ENCODE data around the gene TSPAN14. TPM values are rescaled to one million over a fixed set of nuclear protein-coding genes. Genes with fewer than 3 reads are reported as not detected.
A peak's percentile ranks its signal among the peaks of the same experiment; 100 is the strongest.

Gene TSPAN14, protein sequence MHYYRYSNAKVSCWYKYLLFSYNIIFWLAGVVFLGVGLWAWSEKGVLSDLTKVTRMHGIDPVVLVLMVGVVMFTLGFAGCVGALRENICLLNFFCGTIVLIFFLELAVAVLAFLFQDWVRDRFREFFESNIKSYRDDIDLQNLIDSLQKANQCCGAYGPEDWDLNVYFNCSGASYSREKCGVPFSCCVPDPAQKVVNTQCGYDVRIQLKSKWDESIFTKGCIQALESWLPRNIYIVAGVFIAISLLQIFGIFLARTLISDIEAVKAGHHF
- 98.6 and 116 TPM in 2 replicates for total RNA-seq (2022)
- percentile 87 among the genes with signal in this experiment for Bru-seq, nascent RNA
- percentile 94 among the genes with signal in this experiment for BruChase-seq, experiment 1, labeled RNA remaining after a 6-hour chase
- percentile 94 among the genes with signal in this experiment for BruChase-seq, experiment 2, labeled RNA remaining after a 2-hour chase
- long read RNA-seq, full-length matches to known transcripts = 19 of 70 reads
- long read RNA-seq, partial matches to known transcripts = 6 of 70 reads
- long read RNA-seq, other reads (novel, unspliced or antisense) = 45 of 70 reads

DNA sequence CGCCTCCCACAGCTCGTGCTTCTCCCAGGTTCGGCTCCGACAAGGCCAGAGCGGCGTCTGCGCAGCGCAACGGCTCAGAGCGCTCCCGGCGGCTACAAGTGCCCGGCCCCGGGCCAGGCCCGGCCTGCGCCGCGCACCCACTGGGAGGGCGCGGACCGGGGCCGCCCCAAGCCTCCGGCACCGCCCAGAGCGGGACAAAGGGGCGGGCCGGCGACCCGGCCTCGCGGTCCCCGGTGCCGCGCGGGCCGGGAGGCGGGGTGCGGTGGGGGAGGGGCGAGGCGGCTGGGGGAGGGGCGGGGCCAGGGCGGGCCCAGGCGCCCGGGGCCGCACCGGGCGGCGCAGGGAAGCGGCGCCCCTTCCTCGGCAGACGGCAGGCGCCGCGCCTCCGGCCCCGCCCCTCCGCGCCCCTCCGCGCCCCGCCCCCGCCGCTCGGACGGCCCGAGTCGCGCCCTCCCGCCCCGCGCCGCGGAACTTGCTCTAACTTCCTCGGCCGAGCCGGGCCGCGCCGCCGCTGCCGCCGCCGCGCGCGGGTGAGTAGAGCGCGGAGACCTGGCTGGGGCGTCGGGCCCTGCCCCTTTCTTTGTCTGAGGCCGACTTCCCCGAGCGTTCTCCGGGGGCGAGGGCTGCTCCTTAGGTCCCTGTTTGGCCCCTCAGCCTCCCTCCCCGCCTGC is at the start of gene TSPAN14:
TSPAN14 (plus strand) TSS at position 469 of the 671 bp plus-strand sequence. CDS start 34,924 bp downstream, outside the sequence.
- Mint-ChIP-seq H3K4me3 (ENCODE audit: low read depth, unreplicated experiment) (no peak within 1 kb of the TSS), H3K36me3 (ENCODE audit: insufficient read depth, unreplicated experiment) (peaks cover 34% of the 10 kb centered on the region), H3K27ac (ENCODE audit: unreplicated experiment) (peak within 1 kb of the TSS; percentile 86), H3K9me3 (ENCODE audit: low read depth, unreplicated experiment) (no peaks in the 10 kb centered on the region), H3K27me3 (ENCODE audit: unreplicated experiment) (no peaks in the 10 kb centered on the region), H3K4me1 (ENCODE audit: low read depth, unreplicated experiment) (peaks cover 24% of the 10 kb centered on the region)
- peak; percentile 88 for DNase-seq
- no TSS peak for BruUV-seq (replicated peaks)
- intact Hi-C loops (cut with micrococcal nuclease; ENCODE audit: unreplicated experiment) = no loop called here
- TF ChIP-seq, protein P1, sequence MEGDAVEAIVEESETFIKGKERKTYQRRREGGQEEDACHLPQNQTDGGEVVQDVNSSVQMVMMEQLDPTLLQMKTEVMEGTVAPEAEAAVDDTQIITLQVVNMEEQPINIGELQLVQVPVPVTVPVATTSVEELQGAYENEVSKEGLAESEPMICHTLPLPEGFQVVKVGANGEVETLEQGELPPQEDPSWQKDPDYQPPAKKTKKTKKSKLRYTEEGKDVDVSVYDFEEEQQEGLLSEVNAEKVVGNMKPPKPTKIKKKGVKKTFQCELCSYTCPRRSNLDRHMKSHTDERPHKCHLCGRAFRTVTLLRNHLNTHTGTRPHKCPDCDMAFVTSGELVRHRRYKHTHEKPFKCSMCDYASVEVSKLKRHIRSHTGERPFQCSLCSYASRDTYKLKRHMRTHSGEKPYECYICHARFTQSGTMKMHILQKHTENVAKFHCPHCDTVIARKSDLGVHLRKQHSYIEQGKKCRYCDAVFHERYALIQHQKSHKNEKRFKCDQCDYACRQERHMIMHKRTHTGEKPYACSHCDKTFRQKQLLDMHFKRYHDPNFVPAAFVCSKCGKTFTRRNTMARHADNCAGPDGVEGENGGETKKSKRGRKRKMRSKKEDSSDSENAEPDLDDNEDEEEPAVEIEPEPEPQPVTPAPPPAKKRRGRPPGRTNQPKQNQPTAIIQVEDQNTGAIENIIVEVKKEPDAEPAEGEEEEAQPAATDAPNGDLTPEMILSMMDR (IDR thresholded peaks at IDR 0.05; ENCODE audit: unreplicated experiment) = no peak
- CTCF ChIA-PET = interaction anchor here (0.6 to 10.0 kb wide), 2 partner anchors 50 to 197 kb away, joined by 3 to 122 read pairs; no protein-coding TSS in a partner anchor

DNA sequence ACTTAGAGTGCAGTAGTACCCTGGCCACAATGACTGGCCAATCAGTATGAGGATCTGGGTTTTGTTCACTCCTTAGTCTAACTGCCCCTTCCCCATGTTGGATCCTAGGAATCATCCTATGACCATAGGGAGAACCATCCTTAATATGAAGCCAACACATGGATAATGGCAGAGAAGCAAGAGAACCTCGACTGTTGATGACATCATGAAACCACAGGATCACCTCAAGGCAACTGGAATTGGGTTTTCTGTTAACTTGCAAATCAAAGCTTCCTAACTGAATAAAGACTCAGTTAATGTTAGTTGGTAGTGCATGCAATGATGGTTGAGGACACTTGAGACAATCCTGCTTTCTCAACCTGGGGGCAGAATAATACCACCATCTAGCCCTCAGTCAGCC is 49.1 kb upstream of the TSPAN14 start:
- DNase-seq = no peak

GRCh38 chr10:80405626-80406025 is 48.5 kb upstream of the TSPAN14 start:
- Mint-ChIP-seq H3K4me3 (ENCODE audit: low read depth, unreplicated experiment) (no peak overlapping the region), H3K27ac (ENCODE audit: unreplicated experiment) (no peak overlapping the region), H3K4me1 (ENCODE audit: low read depth, unreplicated experiment) (peaks cover 14% of the 10 kb centered on the region), H3K36me3 (ENCODE audit: insufficient read depth, unreplicated experiment) (peaks cover 23% of the 10 kb centered on the region), H3K27me3 (ENCODE audit: unreplicated experiment) (no peaks in the 10 kb centered on the region), H3K9me3 (ENCODE audit: low read depth, unreplicated experiment) (no peaks in the 10 kb centered on the region)
- no peak for DNase-seq
- CTCF ChIA-PET = interaction anchor here (1.6 kb wide), 1 partner anchor 27 kb away, joined by 3 read pairs; no protein-coding TSS in a partner anchor
- intact Hi-C loops (cut with micrococcal nuclease; ENCODE audit: unreplicated experiment) = no loop called here
- TF ChIP-seq, protein P1 (IDR thresholded peaks at IDR 0.05; ENCODE audit: unreplicated experiment) = no peak
- BruUV-seq (replicated peaks) = no TSS peak

More for the DNA sequence above, 49.1 kb upstream of the TSPAN14 start:
- H3K27ac Mint-ChIP-seq (ENCODE audit: unreplicated experiment) = no peak overlapping the region
- peaks cover 23% of the 10 kb centered on the region for H3K36me3 Mint-ChIP-seq (ENCODE audit: insufficient read depth, unreplicated experiment)
- TF ChIP-seq, protein P1 (IDR thresholded peaks at IDR 0.05; ENCODE audit: unreplicated experiment) = no peak
- peaks cover 8% of the 10 kb centered on the region for H3K4me1 Mint-ChIP-seq (ENCODE audit: low read depth, unreplicated experiment)
- no peaks in the 10 kb centered on the region for H3K9me3 Mint-ChIP-seq (ENCODE audit: low read depth, unreplicated experiment)
- intact Hi-C loops (cut with micrococcal nuclease; ENCODE audit: unreplicated experiment) = no loop called here
- H3K27me3 Mint-ChIP-seq (ENCODE audit: unreplicated experiment) = no peaks in the 10 kb centered on the region
- no peak overlapping the region for H3K4me3 Mint-ChIP-seq (ENCODE audit: low read depth, unreplicated experiment)
- BruUV-seq (replicated peaks) = no TSS peak
- CTCF ChIA-PET = interaction anchor here (1.6 kb wide), 1 partner anchor 27 kb away, joined by 3 read pairs; no protein-coding TSS in a partner anchor

DNA sequence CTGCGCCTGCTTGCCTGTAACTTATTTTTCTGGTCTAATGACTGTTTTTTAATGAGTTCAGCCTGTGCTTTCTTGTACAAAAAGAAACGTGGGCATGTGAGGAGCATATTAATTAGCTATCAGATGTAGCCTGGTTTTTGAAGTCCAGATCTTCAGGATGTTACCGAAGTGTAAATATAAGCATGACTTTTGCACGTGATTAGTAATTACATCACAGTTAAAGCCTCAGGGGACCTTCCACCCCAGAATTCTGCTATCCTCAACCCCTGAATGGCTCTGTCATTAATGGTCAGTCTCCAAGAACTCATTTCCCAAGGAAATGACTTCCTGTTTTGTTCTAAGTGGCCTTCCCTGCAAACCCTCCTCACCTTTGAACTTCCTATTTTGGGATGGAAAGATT is 47.9 kb upstream of the TSPAN14 start:
- TF ChIP-seq, protein P1 (IDR thresholded peaks at IDR 0.05; ENCODE audit: unreplicated experiment) = no peak

More for the DNA sequence above, 47.9 kb upstream of the TSPAN14 start:
- no peaks in the 10 kb centered on the region for H3K9me3 Mint-ChIP-seq (ENCODE audit: low read depth, unreplicated experiment)
- CTCF ChIA-PET = no interaction called here
- intact Hi-C loops (cut with micrococcal nuclease; ENCODE audit: unreplicated experiment) = no loop called here
- peaks cover 23% of the 10 kb centered on the region for H3K36me3 Mint-ChIP-seq (ENCODE audit: insufficient read depth, unreplicated experiment)
- no TSS peak for BruUV-seq (replicated peaks)
- H3K27ac Mint-ChIP-seq (ENCODE audit: unreplicated experiment) = peak overlapping the region; percentile 34
- H3K27me3 Mint-ChIP-seq (ENCODE audit: unreplicated experiment) = no peaks in the 10 kb centered on the region
- no peak overlapping the region for H3K4me3 Mint-ChIP-seq (ENCODE audit: low read depth, unreplicated experiment)
- no peak for DNase-seq
- H3K4me1 Mint-ChIP-seq (ENCODE audit: low read depth, unreplicated experiment) = peaks cover 20% of the 10 kb centered on the region
